ENCODE data around the gene KREMEN1. TPM values are rescaled to one million over a fixed set of nuclear protein-coding genes. Genes with fewer than 3 reads are reported as not detected.

KREMEN1 gene
- total RNA-seq, 2 donors from 2014 or later: 8.4 to 13.9 TPM

- ATAC-seq (ENCODE audit: insufficient number of reproducible peaks, low FRiP score, low read depth): no peak
- DNase-seq (ENCODE audit: low spot score): no peak
- no peak for TF ChIP-seq CTCF (IDR thresholded peaks at IDR 0.05)
- H3K36me3 ChIP-seq: no peaks in the 10 kb centered on the region
- no peaks in the 10 kb centered on the region for H3K4me1 ChIP-seq (ENCODE audit: control insufficient read depth in 1 of 2, low read depth in 2 of 2)
- H3K9me3 ChIP-seq: no peaks in the 10 kb centered on the region
- no peaks in the 10 kb centered on the region for H3K27me3 ChIP-seq (replicated peaks; ENCODE audit: insufficient read depth)
- H3K27ac ChIP-seq: no peak overlapping the region
- no peak overlapping the region for H3K4me3 ChIP-seq
These were observed 91.0 kb downstream of the KREMEN1 start for GRCh38 chr22:29163808-29164207.

DNA sequence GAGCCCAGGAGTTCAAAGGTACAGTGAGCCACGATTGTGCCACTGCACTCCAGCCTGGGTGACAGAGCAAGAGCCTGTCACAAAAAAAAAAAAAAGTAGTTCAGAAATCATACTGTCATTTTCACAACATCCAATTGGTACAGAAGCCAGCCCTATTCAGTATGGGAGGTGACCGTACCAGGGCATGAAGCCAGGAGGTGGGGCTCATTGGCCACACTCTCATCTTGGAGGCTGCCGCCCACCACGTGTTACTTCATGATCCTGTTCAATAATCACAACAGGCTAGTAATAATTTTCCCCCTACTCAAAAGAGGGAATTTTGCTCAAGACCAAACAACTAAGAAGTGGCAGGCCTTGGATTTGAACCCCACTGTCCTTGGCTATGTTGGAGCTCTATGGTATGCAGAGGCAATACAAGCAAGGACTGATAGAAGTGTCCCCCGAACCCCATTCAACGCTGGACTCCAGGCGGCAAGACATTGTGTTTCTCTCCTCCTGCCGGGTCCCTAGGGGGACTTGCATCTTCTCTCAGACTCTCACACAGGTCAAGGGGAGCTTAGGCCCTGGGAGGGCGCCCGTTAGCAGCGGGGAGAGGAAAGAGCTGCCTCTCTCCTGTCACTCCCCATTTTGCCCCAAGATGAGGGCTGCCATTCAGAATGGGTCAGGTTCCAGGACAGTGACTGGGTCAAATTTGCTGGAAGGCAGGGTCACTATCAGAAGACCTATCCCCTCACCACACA, 92.7 kb downstream of the KREMEN1 start:
- DNase-seq (ENCODE audit: low spot score) (no peak), ATAC-seq (ENCODE audit: insufficient number of reproducible peaks, low FRiP score, low read depth) (no peak)
- Histone ChIP-seq H3K27ac (no peak overlapping the region), H3K27me3 (replicated peaks; ENCODE audit: insufficient read depth) (no peaks in the 10 kb centered on the region), H3K36me3 (no peaks in the 10 kb centered on the region), H3K4me3 (no peak overlapping the region), H3K9me3 (no peaks in the 10 kb centered on the region), H3K4me1 (ENCODE audit: control insufficient read depth in 1 of 2, low read depth in 2 of 2) (no peaks in the 10 kb centered on the region)
- no peak for TF ChIP-seq CTCF (IDR thresholded peaks at IDR 0.05)

GRCh38 chr22:29166180-29166579, 93.3 kb downstream of the KREMEN1 start:
- Histone ChIP-seq H3K4me3 (no peak overlapping the region), H3K9me3 (no peaks in the 10 kb centered on the region), H3K36me3 (no peaks in the 10 kb centered on the region), H3K4me1 (ENCODE audit: control insufficient read depth in 1 of 2, low read depth in 2 of 2) (no peaks in the 10 kb centered on the region), H3K27ac (no peak overlapping the region), H3K27me3 (replicated peaks; ENCODE audit: insufficient read depth) (no peaks in the 10 kb centered on the region)
- DNase-seq (ENCODE audit: low spot score) (no peak), ATAC-seq (ENCODE audit: insufficient number of reproducible peaks, low FRiP score, low read depth) (no peak)
- no peak for TF ChIP-seq CTCF (IDR thresholded peaks at IDR 0.05)

DNA sequence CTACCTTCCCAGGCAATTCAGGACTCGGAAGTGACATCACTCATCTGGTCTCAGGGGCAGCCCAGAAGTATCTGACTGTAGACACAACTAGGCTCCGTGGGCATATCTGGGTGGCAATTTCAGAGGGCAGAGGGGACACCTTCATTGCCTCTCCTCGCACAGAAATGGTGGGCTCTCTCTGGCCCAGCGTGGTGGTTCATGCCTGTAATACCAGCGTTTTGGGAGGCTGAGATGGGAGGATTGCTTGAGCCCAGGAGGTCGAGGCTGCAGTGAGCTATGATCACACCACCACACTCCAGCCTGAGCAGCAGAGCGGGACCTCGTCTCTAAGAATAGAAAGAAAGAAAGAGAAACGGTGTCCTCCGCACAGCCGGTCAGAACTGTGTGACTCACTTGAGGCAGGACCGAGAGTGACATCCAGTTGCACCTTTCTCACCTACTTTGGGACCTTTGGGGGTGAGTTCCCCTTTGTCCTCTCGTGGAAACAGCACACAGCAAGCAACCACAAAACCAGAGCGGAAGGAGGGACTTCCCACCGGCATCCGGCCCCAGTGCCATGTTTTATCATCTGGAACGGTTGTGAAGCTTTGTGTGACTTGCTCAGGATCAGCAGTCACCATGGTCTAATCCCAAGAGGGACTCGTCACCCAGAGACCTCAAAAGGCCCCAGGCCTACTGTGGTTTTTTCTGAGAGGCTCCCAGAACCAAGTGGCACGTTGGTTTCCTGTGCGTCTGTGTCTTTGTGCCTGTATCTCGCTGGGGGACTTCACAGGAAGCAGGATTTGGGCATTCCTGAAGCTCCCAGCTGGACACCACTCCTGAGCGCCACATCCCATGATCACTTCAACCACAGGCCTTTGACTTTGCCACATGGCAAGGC, 94.4 kb downstream of the KREMEN1 start:
- Histone ChIP-seq H3K27ac (no peak overlapping the region), H3K4me3 (no peak overlapping the region), H3K36me3 (no peaks in the 10 kb centered on the region), H3K27me3 (replicated peaks; ENCODE audit: insufficient read depth) (no peaks in the 10 kb centered on the region), H3K4me1 (ENCODE audit: control insufficient read depth in 1 of 2, low read depth in 2 of 2) (no peaks in the 10 kb centered on the region), H3K9me3 (no peaks in the 10 kb centered on the region)
- no peak for TF ChIP-seq CTCF (IDR thresholded peaks at IDR 0.05)
- DNase-seq (ENCODE audit: low spot score) (no peak), ATAC-seq (ENCODE audit: insufficient number of reproducible peaks, low FRiP score, low read depth) (no peak)

- H3K9me3 ChIP-seq: peaks cover 8% of the 10 kb centered on the region
- ATAC-seq (ENCODE audit: insufficient number of reproducible peaks, low FRiP score, low read depth): no peak
- no peak overlapping the region for H3K4me3 ChIP-seq
- H3K27me3 ChIP-seq (replicated peaks; ENCODE audit: insufficient read depth): no peaks in the 10 kb centered on the region
- DNase-seq (ENCODE audit: low spot score): no peak
- H3K36me3 ChIP-seq: no peaks in the 10 kb centered on the region
- no peak for TF ChIP-seq CTCF (IDR thresholded peaks at IDR 0.05)
- H3K27ac ChIP-seq: no peak overlapping the region
- H3K4me1 ChIP-seq (ENCODE audit: control insufficient read depth in 1 of 2, low read depth in 2 of 2): no peaks in the 10 kb centered on the region
These were observed 98.9 kb downstream of the KREMEN1 start for GRCh38 chr22:29171721-29172120.
